DLD1 (cell line): ENCODE measurements around the gene MAB21L2.
"Not testable (repeated sequence)": the region's sequence is repeated elsewhere in the genome, so short reads cannot be mapped to it uniquely, and the experiment has no call there.

Source experiments
- in situ Hi-C: cut with HindIII; loops from 2 replicates; pipeline ENCODE4 v1.10.0; 2017; ENCODE audit warnings: low sequenced_read_pairs

MAB21L2 gene

GRCh38 chr4:150582146-150582872 lies at the start of gene MAB21L2:
TSS of gene MAB21L2 (plus strand) at chr4:150582151. CDS start at chr4:150583030, 879 bp downstream.
- in situ Hi-C loops = no loop called here

GRCh38 chr4:150533673-150534072 lies 48.3 kb upstream of the MAB21L2 start:
- in situ Hi-C loops = no loop called here

- in situ Hi-C loops = no loop called here
Observed at GRCh38 chr4:150534818-150535217, 47.1 kb upstream of the MAB21L2 start.

GRCh38 chr4:150537911-150538310 lies 44.0 kb upstream of the MAB21L2 start:
- in situ Hi-C loops = not testable (repeated sequence)

- in situ Hi-C loops = no loop called here
Observed at GRCh38 chr4:150540536-150540935, 41.4 kb upstream of the MAB21L2 start.

- in situ Hi-C loops = no loop called here
Observed at GRCh38 chr4:150540959-150541360, 41.0 kb upstream of the MAB21L2 start.

- in situ Hi-C loops = no loop called here
Observed at GRCh38 chr4:150541681-150542080, 40.3 kb upstream of the MAB21L2 start.

GRCh38 chr4:150543042-150543441 lies 38.9 kb upstream of the MAB21L2 start:
- in situ Hi-C loops = no loop called here

GRCh38 chr4:150546286-150546685 lies 35.7 kb upstream of the MAB21L2 start:
- in situ Hi-C loops = loop anchor here (5.0 kb wide), 1 partner anchor 44 kb away; no protein-coding TSS in a partner anchor

GRCh38 chr4:150547154-150547838 lies 34.7 kb upstream of the MAB21L2 start:
- in situ Hi-C loops = loop anchor here (5.0 kb wide), 1 partner anchor 45 kb away; no protein-coding TSS in a partner anchor

GRCh38 chr4:150557811-150558210 lies 24.1 kb upstream of the MAB21L2 start:
- in situ Hi-C loops = not testable (repeated sequence)

- in situ Hi-C loops = no loop called here
Observed at GRCh38 chr4:150561143-150561737, 20.7 kb upstream of the MAB21L2 start.

GRCh38 chr4:150562250-150562649 lies 19.7 kb upstream of the MAB21L2 start:
- in situ Hi-C loops = no loop called here

- in situ Hi-C loops = no loop called here
Observed at GRCh38 chr4:150562751-150563150, 19.2 kb upstream of the MAB21L2 start.

GRCh38 chr4:150564967-150565366 lies 17.0 kb upstream of the MAB21L2 start:
- in situ Hi-C loops = not testable (repeated sequence)

- in situ Hi-C loops = no loop called here
Observed at GRCh38 chr4:150567070-150567469, 14.9 kb upstream of the MAB21L2 start.

- in situ Hi-C loops = no loop called here
Observed at GRCh38 chr4:150569384-150569987, 12.5 kb upstream of the MAB21L2 start.

- in situ Hi-C loops = no loop called here
Observed at GRCh38 chr4:150569998-150570535, 11.9 kb upstream of the MAB21L2 start.

GRCh38 chr4:150570862-150571261 lies 11.1 kb upstream of the MAB21L2 start:
- in situ Hi-C loops = no loop called here

- in situ Hi-C loops = no loop called here
Observed at GRCh38 chr4:150572704-150573504, 9.0 kb upstream of the MAB21L2 start.
